Motor neuron (in vitro differentiated cells): Measurements from ENCODE around the gene ACVR1. TPM values are rescaled to one million over a fixed set of nuclear protein-coding genes. Genes with fewer than 3 reads are reported as not detected.
"Not testable (repeated sequence)": the region's sequence is repeated elsewhere in the genome, so short reads cannot be mapped to it uniquely, and the experiment has no call there.

Experiments used
- ATAC-seq, 8 experiments: fragments of 200-7000 bp; cut with Tn5 transposase; replicated peaks in 6 of 8; 2 replicates each; pipeline ENCODE4 v1.8.0; 2021; ENCODE audit warnings: mild to moderate bottlenecking in 8 of 8, moderate library complexity in 8 of 8
- H3K27ac ChIP-seq, 2 donors: fragments of 250-450 bp; sonication (Bioruptor Pico); 2 replicates each; pipeline ENCODE4 v1.9.0; 2021; ENCODE audit warnings: antibody characterized with exemption in 2 of 2, mild to moderate bottlenecking in 2 of 2, moderate library complexity in 1 of 2
- H3K4me1 ChIP-seq, 2 donors: fragments of 250-450 bp; sonication (Bioruptor Pico); replicated peaks in 1 of 2; 2 replicates each; pipeline ENCODE4 v1.6.1; 2021; ENCODE audit warnings: antibody characterized with exemption in 2 of 2, mild to moderate bottlenecking in 2 of 2, moderate library complexity in 1 of 2
- H3K4me3 ChIP-seq, 5 donors: fragments of 250-450 bp; sonication (Bioruptor Pico); 2 replicates each; pipeline ENCODE4 v1.9.0; 2021; ENCODE audit warnings: antibody characterized with exemption in 5 of 5, mild to moderate bottlenecking in 5 of 5, moderate library complexity in 4 of 5
- WGBS, 10 experiments: fragments of 450-650 bp; shearing (Covaris generic); methylation state at CpG; one replicate each; pipeline ENCODE4 v1.0.0; 2022; 5-methylcytosine and 5-hydroxymethylcytosine counted together
- in situ Hi-C, 9 experiments: fragments of 400-800 bp; cut with MboI; loops; one replicate each; pipeline ENCODE4 v1.15.0; 2021; ENCODE audit warnings: low sequenced_read_pairs in 9 of 9, low pct_unique_long_range_greater_than_20kb in 2 of 9; ENCODE audit not compliant: unreplicated experiment in 9 of 9
- total RNA-seq, 8 experiments: library from RNA; unstranded; fragments of 300-600 nt; gene quantifications; 2 replicates each; pipeline versions ENCODE4 v1.2.3 to v1.2.4, GENCODE V29; 2022

Gene ACVR1
- total RNA-seq, 8 experiments from 2014 or later, result 3.1 to 32.9 (median 12.7) TPM

DNA sequence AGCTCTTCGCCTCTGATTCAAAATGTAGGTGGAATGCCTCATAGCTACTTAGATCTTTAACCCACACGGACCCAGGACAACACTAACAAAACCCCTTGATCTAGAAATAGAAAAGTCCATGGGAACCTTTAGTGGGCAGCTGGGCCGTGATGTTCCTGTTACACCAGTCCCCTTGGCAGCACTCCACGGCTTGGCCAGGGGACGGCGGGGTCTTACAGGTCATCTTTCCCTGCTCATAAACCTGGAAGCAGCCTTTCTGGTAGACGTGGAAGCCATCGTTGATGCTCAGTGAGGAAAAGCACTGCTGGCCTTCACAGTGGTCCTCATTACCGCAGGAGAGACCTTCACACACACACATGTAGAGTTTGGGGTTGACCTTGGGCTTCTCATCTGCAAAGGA lies 95.9 kb downstream of the ACVR1 start:
- no peaks in the 10 kb centered on the region for H3K4me1 ChIP-seq
- no peak overlapping the region for H3K27ac ChIP-seq
- ATAC-seq, result no peak
- no peak overlapping the region for H3K4me3 ChIP-seq
- in situ Hi-C loops, result loop anchor here in 2 of 9 experiments (10.0 to 25.0 kb wide), 2 partner anchors 225 to 232 kb away; no protein-coding TSS in a partner anchor
- WGBS, 10 experiments, result 94 to 100% (median 98%) methylated on average over 1 to 5 of the region's 9 CpGs; no CpG with 5 or more reads in 6 of the 10 experiments

DNA sequence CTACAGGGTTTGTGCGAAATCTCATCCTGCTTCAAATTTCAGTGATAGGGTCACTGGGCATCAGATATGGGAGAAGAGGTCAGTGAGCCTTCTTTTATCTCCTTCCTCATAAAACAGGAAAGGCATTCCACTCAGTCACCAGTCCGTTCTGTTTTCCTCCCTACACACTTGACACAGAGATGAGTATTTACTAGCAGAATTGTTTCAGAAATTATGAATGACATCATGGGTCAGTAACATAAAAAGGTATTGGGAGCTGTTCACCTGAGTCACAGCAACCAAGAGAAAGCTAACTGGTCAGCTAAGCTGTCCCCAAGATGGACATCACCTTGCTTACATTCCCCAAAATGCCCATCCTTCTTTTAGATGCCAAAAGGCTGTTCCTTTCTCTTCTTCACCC lies 96.3 kb downstream of the ACVR1 start:
- no peak for ATAC-seq
- in situ Hi-C loops, result loop anchor here in 3 of 9 experiments (10.0 to 25.0 kb wide), 2 partner anchors 225 to 233 kb away; no protein-coding TSS in a partner anchor
- Histone ChIP-seq H3K27ac (no peak overlapping the region), H3K4me1 (no peaks in the 10 kb centered on the region), H3K4me3 (no peak overlapping the region)
- WGBS, 10 experiments, result 0 to 86% (median 31%) methylated on average over 1 to 2 of the region's 2 CpGs; no CpG with 5 or more reads in 2 of the 10 experiments

DNA sequence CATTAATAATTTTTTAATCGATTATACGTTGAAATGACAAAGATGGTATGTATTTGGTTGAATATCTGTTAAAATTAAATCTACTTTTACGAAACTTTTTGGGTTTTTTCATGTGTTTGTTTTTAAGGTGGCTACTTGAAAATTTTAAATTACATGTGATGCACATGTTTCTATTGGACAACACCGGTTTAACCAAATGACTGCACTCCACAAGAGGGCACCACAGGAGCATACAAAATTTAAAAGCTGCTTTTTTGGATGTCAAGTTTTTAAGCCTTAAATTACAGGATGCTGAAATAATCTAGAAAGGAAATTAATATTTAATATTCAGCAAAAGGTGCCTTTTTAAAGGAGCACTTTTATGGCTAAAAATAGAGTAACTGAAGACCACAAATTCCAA lies 98.7 kb downstream of the ACVR1 start:
- in situ Hi-C loops, result loop anchor here in 2 of 9 experiments (10.0 to 25.0 kb wide), 2 partner anchors 227 to 235 kb away; no protein-coding TSS in a partner anchor
- 36 to 92% (median 72%) methylated on average over 2 to 4 of the region's 4 CpGs for WGBS, 10 experiments
- ATAC-seq, result no peak

DNA sequence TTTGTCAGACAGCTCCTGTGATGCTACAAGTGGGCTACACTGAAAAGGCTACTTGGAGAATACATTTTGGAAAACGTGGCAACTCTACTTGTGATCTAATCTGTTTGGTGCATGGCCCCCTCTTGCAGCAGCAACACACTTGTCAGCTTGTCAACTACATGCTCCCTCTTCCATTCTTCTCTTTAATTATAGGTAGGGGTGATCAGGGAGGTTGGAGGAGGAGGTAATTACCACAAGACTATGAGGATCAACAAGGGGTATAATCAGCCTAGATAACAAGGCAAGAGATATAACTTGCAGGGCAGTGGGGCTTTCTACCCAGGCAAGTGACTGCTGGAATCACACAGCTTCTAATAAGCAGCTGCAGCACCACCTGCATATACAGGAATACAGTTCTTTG lies 104.9 kb downstream of the ACVR1 start:
- Histone ChIP-seq H3K27ac (no peak overlapping the region), H3K4me3 (no peak overlapping the region), H3K4me1 (no peaks in the 10 kb centered on the region)
- ATAC-seq, result no peak
- in situ Hi-C loops, result loop anchor here in 1 of 9 experiments (10.0 kb wide), 1 partner anchor 234 kb away; no protein-coding TSS in a partner anchor
- 20 to 100% (median 56%) methylated on average over 1 of the region's 1 CpG; no CpG with 5 or more reads in 6 of the 10 experiments for WGBS, 10 experiments

More for the DNA sequence above, 98.7 kb downstream of the ACVR1 start:
- Histone ChIP-seq H3K4me3 (no peak overlapping the region), H3K27ac (no peak overlapping the region), H3K4me1 (no peaks in the 10 kb centered on the region)

DNA sequence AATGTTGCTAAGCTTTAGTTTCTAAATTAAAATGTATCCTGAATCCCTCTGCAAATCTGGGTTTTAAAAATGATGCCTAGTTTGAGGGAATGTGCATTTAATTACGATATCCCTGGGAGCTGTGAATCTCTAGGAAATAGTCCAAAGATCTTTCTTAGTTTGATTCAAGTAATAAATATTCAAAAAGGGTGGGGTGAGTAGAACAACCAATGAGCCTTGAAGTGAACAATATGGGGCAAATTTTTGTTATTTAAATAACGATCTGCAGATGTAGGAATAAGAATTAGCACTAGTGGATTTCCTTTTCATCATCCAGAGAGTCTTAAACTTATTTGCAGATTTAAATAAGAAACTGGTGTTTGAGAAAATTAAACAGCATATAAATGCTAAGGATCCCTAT lies 106.3 kb downstream of the ACVR1 start:
- 0 to 100% (median 76%) methylated on average over 1 to 2 of the region's 2 CpGs for WGBS, 10 experiments

DNA sequence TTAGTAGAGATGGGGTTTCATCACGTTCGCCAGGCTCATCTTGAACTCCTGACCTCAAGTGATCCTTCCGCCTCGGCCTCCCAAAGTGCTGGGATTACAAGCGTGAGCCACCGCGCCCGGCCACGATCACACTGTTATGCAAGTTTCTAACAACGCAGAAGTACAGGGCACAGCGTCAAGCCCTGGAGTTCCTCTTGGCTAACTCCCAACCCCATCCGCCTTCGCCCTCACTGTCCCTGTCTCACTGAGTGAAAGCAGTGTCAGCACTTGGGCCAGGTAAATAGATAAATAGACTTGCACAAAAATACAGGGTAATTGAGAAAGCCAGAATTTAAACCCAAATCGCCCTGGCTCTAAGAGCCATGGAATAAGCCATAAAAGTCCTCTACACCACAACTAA lies 111.7 kb downstream of the ACVR1 start:
- Histone ChIP-seq H3K27ac (no peak overlapping the region), H3K4me1 (no peaks in the 10 kb centered on the region), H3K4me3 (no peak overlapping the region)
- 84 to 100% (median 94%) methylated on average over 2 to 14 of the region's 14 CpGs for WGBS, 10 experiments
- in situ Hi-C loops, result no loop called here
- ATAC-seq, result no peak

More for the DNA sequence above, 106.3 kb downstream of the ACVR1 start:
- no peak overlapping the region for H3K27ac ChIP-seq
- no peaks in the 10 kb centered on the region for H3K4me1 ChIP-seq
- in situ Hi-C loops, result loop anchor here in 1 of 9 experiments (10.0 kb wide), 1 partner anchor 235 kb away; no protein-coding TSS in a partner anchor
- peak in 3 of 8 experiments; percentile 31 to 95 (median 90) for ATAC-seq
- H3K4me3 ChIP-seq, result no peak overlapping the region

DNA sequence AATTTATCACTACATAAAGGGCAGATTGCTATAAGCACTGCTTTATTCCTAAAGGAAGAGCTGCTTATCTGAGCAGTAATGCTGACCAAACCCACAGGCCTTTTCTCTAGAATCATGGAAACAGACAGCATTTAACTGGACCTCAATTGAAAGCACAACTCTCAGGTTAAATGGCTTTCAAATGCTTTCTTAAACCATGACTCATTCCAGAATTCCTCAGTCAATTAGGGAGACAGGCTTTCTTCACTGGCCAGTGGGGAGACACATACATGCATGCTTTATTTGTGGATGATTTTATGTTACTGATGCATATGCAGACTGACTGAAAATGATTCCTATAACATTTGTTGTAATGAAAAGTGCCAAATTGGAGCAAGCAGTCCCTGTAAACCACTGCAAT lies 114.6 kb downstream of the ACVR1 start:
- no peaks in the 10 kb centered on the region for H3K4me1 ChIP-seq
- no peak overlapping the region for H3K27ac ChIP-seq
- peak in 7 of 8 experiments; percentile 18 to 88 (median 41) for ATAC-seq
- H3K4me3 ChIP-seq, result no peak overlapping the region
- in situ Hi-C loops, result no loop called here

DNA sequence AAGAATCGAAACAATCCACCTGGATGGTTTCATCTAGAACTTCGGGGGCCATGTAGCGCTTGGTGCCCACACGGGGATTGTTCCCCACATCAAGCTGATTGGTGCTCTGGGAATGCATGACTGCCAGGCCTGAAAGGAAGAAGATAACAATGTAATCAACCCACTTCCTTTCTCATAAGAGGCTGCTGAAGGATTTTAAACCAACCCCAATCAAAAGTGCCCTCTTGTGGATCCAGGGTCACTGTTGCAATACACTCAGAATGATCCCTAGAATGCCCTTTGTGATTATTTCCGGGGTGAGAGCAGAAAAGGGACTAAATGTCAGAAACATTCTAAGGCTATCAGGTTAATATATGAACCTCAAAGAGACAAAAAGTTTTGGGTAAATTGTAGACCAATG lies 115.2 kb downstream of the ACVR1 start:
- in situ Hi-C loops, result no loop called here
- no peak for ATAC-seq
- Histone ChIP-seq H3K27ac (no peak overlapping the region), H3K4me3 (no peak overlapping the region), H3K4me1 (no peaks in the 10 kb centered on the region)
- WGBS, 10 experiments, result 92 to 100% (median 97%) methylated on average over 1 to 5 of the region's 5 CpGs; no CpG with 5 or more reads in 3 of the 10 experiments

DNA sequence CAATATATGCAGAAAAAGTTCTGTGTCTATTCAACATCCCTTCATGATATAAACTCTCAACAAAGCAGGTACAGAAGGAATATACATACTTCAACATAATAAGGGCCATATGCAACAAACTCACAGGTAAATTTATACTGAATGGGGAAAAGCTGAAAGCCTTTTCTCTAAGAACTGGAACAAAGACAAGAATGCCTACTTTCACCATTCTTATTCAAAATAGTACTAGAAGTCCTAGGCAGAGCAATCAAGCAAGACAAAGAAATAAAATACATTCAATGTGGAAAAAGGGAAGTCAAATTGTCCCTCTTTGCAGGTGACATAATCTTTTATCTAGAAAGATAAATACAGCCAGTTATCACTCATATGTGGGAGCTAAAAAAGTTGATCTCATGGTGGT lies 116.3 kb downstream of the ACVR1 start:
- Histone ChIP-seq H3K4me3 (no peak overlapping the region), H3K4me1 (no peaks in the 10 kb centered on the region), H3K27ac (no peak overlapping the region)
- ATAC-seq, result no peak
- in situ Hi-C loops, result no loop called here

DNA sequence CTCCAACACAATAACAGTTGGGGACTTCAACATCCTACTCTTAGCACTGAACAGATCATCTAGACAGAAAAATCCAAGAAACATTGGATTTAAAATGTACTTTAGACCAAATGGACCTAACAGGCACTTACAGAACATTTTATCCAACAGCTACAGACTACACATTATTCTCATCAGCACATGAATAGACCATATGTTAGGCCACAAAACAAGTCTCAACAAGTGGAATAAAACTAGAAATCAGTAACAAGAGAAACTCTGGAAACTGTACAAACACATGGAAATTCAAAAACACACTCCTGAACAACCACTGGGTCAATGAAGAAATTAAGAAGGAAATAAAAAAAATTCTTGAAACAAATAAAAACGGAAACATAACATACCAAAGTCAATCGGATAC lies 117.5 kb downstream of the ACVR1 start:
- no peak overlapping the region for H3K27ac ChIP-seq
- no peak for ATAC-seq
- in situ Hi-C loops, result no loop called here

DNA sequence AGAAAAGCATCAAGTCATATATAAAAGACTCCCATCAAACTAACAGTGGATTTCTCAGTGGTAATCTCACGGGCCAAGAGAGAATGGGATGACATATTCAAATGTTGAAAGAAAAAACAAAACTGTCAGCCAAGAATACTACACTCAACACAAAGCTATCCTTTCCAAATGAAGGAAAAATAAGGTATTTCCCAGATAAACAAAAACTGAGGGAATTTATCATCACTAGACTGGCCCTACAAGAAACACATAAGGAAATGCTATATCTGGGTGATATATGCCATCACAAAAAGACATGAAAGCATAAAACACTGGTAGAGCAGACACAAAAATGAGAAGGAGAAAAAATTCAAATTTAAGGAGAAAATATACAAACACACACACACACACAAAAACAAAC lies 118.6 kb downstream of the ACVR1 start:
- Histone ChIP-seq H3K27ac (no peak overlapping the region), H3K4me3 (no peak overlapping the region), H3K4me1 (no peaks in the 10 kb centered on the region)
- WGBS, 10 experiments, result 88 to 100% (median 100%) methylated on average over 1 of the region's 1 CpG; no CpG with 5 or more reads in 2 of the 10 experiments
- in situ Hi-C loops, result no loop called here
- no peak for ATAC-seq

More for the DNA sequence above, 117.5 kb downstream of the ACVR1 start:
- H3K4me3 ChIP-seq, result no peak overlapping the region
- WGBS, 10 experiments, result 36 to 100% (median 93%) methylated on average over 1 to 2 of the region's 2 CpGs
- H3K4me1 ChIP-seq, result no peaks in the 10 kb centered on the region

DNA sequence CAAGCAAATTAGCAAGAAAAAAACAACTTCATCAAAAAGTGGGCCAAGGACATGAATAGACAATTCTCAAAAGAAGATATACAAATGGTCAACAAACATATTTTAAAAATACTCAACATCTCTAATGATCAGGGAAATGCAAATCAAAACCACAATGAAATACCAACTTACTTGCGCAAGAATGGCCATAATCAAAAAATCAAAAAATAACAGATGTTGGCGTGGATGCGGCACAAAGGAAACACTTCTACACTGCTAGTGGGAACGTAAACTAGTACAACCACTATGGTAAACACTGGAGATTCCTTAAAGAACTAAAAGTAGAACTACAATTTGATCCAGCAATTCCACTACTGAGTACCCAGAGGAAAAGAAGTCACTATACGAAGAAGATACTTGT lies 119.7 kb downstream of the ACVR1 start:
- in situ Hi-C loops, H3K4me3 ChIP-seq, H3K4me1 ChIP-seq, ATAC-seq, H3K27ac ChIP-seq: not testable (repeated sequence)
- 83 to 100% (median 97%) methylated on average over 2 to 5 of the region's 5 CpGs for WGBS, 10 experiments

DNA sequence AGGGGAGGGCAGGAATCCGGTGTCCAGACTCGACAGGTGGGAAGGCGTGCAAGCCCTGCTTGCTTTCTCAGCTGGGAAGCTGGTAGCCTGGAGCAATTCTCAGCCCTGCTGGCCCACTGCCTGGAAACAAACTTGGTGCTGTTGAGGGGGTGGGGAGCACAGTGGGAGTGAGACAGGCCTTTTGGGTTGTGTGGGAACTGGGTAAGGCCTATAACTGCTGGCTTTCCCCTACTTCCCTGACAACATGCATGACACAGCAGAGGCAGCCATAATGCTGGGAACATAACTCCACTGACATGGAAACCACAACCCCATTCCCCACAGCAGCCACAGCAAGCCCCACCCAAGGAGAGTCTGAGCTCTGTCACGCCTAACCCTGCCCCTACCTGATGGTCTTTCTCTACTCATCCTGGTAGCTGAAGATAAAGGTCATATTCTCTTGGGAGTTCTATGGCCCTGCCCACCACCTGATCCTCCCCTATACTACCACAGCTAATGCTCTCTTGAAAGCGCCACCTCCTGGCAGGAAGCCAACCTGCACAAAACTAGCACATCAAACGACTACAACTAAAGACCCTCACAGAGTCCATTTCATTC lies 124.6 kb downstream of the ACVR1 start:
- in situ Hi-C loops, result no loop called here
- Histone ChIP-seq H3K4me3 (no peak overlapping the region), H3K27ac (no peak overlapping the region), H3K4me1 (no peaks in the 10 kb centered on the region)
- peak in 3 of 8 experiments; percentile 61 to 86 (median 83) for ATAC-seq
- 56 to 100% (median 90%) methylated on average over 1 to 3 of the region's 6 CpGs; no CpG with 5 or more reads in 3 of the 10 experiments for WGBS, 10 experiments

DNA sequence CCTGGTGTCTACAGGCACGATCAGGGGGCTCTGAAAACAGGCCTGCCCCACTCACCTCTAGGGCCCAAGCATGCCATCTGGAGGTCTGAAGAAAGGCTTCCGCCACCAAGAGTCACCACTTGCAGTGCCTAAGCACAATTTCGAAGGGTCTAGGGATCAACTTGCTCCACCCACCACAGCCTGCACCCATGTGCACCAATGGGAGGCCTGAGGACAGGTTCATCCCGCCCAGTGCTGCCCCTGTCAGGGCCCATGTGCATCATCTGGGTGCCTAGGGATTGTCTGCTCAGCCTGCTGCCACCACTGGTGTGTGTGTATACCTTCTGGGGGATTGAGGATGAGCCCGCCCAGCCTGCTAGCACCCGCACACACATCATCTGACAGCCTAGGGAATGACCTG lies 126.4 kb downstream of the ACVR1 start:
- in situ Hi-C loops, result loop anchor here in 1 of 9 experiments (25.0 kb wide), 1 partner anchor 237 kb away; no protein-coding TSS in a partner anchor
- 100% methylated on average over 1 to 3 of the region's 6 CpGs; no CpG with 5 or more reads in 5 of the 10 experiments for WGBS, 10 experiments
- Histone ChIP-seq H3K4me3 (no peak overlapping the region), H3K4me1 (no peaks in the 10 kb centered on the region), H3K27ac (no peak overlapping the region)
- ATAC-seq, result no peak
